Measurements from ENCODE around the gene SOX12. TPM values are rescaled to one million over a fixed set of nuclear protein-coding genes. Genes with fewer than 3 reads are reported as not detected.
"Not testable (repeated sequence)": the region's sequence is repeated elsewhere in the genome, so short reads cannot be mapped to it uniquely, and the experiment has no call there.

Gene SOX12
- total RNA-seq, 1 donor from 2014 or later = 10.6 TPM

- DNase-seq (ENCODE audit: low spot score) = peak; percentile 83
- intact Hi-C loops (cut with DNase I) = no loop called here
Observed at GRCh38 chr20:371755-372542, 46.6 kb downstream of the SOX12 start.

DNA sequence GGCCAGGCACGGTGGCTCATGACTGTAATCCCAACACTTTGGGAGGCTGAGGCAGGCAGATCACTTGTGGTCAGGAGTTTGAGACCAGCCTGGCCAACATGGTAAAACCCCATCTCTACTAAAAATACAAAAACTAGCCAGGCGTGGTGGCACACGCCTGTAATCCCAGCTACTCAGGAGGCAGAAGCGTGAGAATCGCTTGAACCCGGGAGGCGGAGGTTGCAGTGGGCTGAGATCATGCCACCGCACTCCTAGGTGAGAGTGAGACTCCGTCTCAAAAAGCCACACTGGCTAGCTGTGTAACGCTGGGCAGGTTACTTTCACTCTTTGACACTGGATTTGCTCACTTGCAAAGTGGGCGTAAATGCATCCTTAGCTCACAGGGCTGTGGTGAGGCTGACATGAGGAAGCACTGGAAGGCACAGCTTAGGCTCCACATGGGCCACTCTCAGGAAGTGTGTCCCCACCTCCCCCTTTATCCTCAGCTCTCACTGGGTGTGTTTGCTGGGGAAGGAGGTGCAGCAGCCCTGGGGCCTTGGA, 47.3 kb downstream of the SOX12 start:
- intact Hi-C loops (cut with DNase I); DNase-seq (ENCODE audit: low spot score): not testable (repeated sequence)

- peak; percentile 86 for DNase-seq (ENCODE audit: low spot score)
- intact Hi-C loops (cut with DNase I) = no loop called here
Observed at GRCh38 chr20:373171-373890, 48.0 kb downstream of the SOX12 start.

- DNase-seq (ENCODE audit: low spot score) = no peak
Observed at GRCh38 chr20:375265-375889, 50.0 kb downstream of the SOX12 start.

DNA sequence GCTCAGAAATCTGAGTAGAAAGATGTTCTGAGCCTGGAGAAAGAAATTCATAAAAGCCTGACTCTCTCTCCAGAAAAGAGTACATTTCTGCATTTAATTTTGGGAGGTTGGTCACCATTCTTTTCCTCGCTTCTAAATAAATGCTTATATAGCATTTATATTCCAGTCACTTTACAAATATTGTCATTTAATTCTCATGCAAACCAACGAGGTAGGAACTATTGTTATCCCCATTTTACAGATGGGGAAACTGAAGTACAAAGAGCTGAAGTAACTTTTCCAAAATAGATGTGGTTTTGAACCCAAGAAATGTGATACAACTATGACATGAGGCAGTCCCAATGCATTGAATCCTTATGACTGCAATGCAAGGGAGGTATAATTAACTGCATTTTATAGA, 50.7 kb downstream of the SOX12 start:
- intact Hi-C loops (cut with DNase I) = no loop called here
- DNase-seq (ENCODE audit: low spot score) = no peak

More at GRCh38 chr20:375265-375889, 50.0 kb downstream of the SOX12 start:
- intact Hi-C loops (cut with DNase I) = no loop called here

- DNase-seq (ENCODE audit: low spot score) = no peak
- intact Hi-C loops (cut with DNase I) = no loop called here
Observed at GRCh38 chr20:376750-377149, 51.4 kb downstream of the SOX12 start.

- DNase-seq (ENCODE audit: low spot score); intact Hi-C loops (cut with DNase I): not testable (repeated sequence)
Observed at GRCh38 chr20:377578-377977, 52.2 kb downstream of the SOX12 start.

- intact Hi-C loops (cut with DNase I) = no loop called here
- no peak for DNase-seq (ENCODE audit: low spot score)
Observed at GRCh38 chr20:378961-379336, 53.6 kb downstream of the SOX12 start.

Other genes starting within 250 kb of the SOX12 start
- gene DEFB125, start 237.9 kb upstream of the SOX12 start, total RNA-seq = not detected
- gene DEFB126, start 183.0 kb upstream of the SOX12 start, total RNA-seq = not detected
- not detected for gene DEFB127, start 168.1 kb upstream of the SOX12 start, total RNA-seq
- gene DEFB128, start 135.8 kb upstream of the SOX12 start, total RNA-seq = not detected
- not detected for gene DEFB129, start 98.3 kb upstream of the SOX12 start, total RNA-seq
- not detected for gene DEFB132, start 67.8 kb upstream of the SOX12 start, total RNA-seq
- 3.7 TPM for gene C20orf96, start 34.8 kb upstream of the SOX12 start, total RNA-seq
- 10.4 TPM for gene ZCCHC3, start 28.0 kb upstream of the SOX12 start, total RNA-seq
- 23.9 TPM for gene NRSN2, start 21.6 kb downstream of the SOX12 start, total RNA-seq
- gene TRIB3, start 55.2 kb downstream of the SOX12 start, total RNA-seq = 1.3 TPM
- gene RBCK1, start 82.7 kb downstream of the SOX12 start, total RNA-seq = 44.3 TPM
- gene TBC1D20, start 137.0 kb downstream of the SOX12 start, total RNA-seq = 26.5 TPM
- 111 TPM for gene CSNK2A1, start 218.2 kb downstream of the SOX12 start, total RNA-seq

Data from cardiac septum (tissue), 1 donor.